SKM-1 treated with dmso at 0.1 percent for 144 hours (cell line): ENCODE measurements around the gene NEK5.
A peak's percentile ranks its signal among the peaks of the same experiment; 100 is the strongest.

Experiments used
- DNase-seq: peaks from one replicate; lab custom pipeline; 2025; ENCODE audit not compliant: unreplicated experiment; lab: John Stamatoyannopoulos, UW

NEK5 gene

DNA sequence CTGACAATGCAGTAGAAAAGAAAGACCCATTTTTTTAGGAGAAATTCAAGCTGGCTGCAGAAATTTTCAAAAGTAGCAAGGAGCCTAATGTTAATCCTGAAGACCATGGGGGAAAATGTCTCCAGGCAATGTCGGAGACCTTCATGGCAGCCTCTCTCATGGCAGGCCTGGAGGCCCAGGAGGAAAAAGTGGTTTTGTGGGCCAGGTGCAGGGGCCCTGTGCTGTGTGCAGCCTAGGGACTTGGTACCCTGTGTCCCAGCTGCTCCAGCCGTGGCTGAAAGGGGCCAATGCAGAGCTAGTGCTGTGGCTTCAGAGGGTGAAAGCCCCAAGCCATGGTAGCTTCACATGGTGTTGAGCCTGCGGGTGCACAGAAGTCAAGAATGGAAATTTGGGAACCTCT is 112.6 kb downstream of the NEK5 start:
- DNase-seq = no peak

DNA sequence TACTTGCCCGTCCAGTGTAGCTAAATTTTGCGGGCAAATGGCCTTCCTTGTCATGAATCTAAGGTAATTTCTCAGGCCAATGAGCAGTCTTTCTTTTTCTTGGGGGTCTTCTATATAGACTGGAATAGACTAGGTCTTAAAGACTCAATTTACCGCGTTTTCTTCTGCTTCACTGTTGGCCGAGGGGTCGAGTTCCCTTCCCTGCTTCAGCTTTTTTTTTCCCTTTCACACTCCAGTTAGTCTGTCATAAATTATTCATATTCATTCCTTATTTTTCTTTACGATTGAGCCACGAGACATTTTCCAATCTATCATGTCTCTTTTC is 116.4 kb downstream of the NEK5 start:
- DNase-seq = no peak

DNA sequence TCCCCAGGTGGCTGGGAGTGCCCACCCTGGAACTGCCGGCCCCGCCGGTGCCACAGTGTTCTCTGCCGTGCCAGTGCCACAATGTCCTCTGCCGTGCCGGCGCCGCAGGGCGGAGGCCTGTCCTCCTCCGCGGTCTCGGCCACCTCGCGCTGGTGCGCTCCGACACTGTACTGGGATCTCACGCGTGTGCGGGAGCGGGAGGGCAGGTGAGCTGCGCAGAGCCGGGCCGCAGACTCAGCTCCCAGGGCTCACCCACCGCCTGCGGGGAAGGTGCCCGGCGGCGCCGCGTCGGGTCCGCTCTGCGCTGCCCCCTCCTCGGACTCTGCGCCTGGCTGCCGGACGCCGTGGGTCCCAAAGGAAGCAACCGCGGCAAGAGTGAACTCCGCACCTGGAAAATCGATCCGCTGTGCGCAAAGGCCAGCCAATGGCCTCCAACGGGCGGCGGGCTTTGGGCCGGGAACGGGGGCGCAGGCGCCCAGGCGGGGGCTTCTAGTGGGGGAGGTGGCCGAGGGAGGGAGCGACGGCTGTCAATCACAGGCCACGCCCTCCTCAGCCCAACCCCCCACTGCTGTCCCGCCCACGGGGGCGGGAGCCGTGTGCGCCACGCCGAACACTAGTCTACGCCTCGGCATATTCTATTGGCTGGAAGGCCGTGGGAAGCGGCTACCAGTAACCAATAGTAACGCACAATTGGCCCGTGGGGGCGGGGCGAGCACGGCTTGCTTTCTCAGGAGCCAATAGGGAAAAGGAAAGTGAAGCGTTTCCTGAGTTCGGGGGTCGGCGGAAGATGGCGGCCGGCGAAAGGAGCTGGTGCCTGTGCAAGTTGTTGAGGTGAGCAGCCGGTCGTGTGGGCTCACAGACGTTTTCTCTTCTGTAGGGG is 117.0 kb downstream of the NEK5 start, which contains the start of gene ALG11:
TSS of gene ALG11 (plus strand) at position 767 of the 880 bp plus-strand sequence. CDS start at position 788, 21 bp downstream.
- peak; percentile 93 for DNase-seq

DNA sequence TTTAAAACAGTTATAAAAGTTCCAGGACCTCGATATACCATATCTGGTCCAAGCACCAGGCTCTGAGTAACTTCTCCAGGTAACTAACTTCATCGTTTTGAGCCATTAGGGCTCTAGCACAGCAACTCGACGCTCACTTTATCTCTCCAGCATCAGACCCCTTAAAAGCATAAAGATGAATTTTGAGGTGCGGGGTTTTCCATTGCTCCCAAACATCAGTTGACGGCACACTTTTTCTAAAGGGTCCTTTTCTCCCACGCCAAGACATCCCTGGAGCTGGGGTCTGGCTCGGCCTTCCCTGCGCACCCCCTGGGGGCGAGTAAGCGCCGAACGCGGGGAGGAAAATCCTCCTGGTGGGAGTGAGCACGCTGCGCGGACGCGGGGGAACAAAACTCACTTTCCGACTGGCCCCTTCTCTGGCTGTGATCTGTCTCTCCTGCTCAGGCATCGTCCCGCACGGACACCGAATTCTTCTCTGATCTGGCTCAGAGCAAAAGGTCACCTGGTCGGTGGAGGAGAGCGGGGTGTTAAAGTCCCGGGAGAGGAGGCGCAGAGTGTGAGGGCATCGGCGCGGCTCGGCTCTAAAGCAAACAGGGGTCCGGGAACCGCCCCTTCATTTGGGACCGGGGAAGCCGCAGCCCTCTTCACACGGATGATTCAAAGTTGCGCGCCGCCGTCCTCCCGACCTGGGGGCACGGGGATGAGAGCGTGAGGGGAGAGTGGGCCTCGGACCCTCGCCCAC is 117.8 kb downstream of the NEK5 start, which contains the start of gene ATP7B:
TSS of gene ATP7B (minus strand) at position 561 of the 742 bp plus-strand sequence. CDS start at position 448, 113 bp downstream.
- DNase-seq = no peak

DNA sequence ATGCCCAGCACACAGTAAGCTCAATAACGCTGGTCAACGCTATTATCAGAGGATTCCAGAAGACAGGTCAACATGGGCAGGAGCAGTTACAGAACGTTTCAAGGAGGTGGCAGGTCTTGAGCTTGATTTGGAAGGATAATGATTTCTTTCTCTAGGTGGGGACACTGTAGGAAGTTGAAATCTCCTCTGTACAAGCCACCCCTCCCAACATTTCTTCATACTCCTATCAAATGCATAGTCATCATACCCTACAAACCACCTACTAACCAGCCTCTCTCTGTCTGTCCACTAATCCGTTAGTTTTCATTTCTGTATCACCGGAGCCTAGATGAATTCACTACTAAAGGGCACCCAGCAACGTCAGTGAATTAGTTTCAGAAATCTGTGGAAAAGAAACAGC is 118.9 kb downstream of the NEK5 start:
- no peak for DNase-seq

DNA sequence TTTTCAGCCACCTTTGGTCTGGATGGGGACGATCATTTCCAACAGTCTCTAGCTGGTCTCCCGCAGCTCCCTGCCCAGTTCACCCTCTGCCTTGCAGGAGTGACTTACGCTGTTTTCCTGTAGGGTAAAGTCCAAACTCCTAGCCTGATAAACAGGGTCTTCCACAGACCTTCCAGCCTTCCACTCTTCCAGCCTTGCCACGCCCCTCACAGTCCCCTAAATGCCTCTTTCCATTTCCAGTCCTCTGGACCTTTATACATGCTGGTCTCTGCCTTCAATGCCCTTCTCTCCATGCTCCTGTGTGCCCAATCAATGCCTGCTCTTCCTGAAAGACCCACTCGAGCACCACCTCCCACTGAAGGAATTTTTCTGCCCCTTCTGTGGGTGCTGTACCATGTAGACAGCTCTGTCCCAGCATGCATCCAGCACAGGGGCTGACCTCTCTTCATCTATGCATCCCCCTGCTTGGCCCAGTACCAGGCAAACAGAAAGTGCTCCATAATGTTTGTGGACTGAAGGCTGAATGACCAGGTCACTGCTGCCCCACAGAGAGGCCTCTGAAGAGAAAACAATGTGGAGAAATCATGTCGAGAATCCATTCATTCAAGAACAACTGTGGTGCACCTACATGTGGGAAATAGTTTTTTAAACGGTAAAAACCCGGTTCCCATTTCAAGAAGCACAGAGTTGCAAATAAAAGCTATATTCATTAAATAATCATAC is 122.2 kb downstream of the NEK5 start:
- no peak for DNase-seq

DNA sequence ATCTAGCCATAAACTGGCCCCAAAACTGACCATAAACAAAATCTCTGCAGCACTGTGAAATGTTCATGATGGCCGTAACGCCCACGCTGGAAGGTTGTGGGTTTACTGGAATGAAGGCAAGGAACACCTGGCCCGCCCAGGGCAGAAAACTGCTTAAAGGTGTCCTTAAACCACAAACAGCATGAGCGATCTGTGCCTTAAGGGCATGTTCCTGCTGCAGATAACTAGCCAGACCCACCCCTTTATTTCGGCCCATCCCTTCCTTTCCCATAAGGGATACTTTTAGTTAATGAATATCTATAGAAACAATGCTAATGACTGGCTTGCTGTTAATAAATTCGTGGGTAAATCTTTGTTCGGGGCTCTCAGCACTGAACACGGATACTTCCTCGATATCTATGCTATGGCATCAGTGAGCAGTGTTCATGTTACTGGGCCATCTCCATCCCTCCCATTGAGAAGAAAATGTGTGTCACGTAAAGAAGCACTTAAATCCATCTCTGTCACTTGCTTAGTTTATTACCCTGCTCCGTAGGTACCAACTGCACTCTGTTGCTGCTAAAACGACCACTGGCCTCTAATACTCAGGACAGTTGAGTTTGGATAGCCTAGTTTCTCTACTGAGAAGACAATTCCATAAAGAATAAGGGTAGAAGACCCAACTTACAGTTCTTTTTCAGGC is 122.9 kb downstream of the NEK5 start:
- no peak for DNase-seq

DNA sequence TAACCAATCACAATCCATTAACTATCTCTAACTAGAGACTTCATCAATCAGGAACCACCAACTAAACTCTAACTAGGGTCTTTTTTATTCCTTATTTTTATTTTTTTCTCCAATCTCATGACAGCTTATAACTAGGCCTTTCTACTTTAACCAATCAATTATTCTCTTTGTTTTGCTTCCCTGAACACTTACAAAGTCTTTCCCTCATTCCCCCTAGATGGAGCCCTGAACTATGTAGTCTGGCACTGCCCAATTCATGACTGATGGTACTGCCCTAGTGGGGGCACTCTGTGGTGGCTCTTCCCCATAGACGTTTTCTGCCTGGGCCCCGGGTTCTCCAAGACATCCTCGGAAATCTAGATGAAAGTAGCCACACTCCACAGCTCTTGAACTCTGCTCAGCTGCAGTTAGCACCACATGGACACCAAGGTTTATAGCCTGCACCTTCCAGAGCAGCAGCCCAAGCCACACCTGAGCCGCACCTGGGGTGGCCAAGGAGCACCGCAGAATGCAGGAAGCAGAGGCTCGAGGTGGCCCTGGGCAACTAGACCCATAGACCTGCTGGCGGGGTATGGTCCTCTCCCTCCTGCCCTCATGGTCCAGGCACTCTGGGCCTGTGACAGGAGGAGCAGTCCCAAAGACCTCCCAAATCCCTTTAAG is 124.2 kb downstream of the NEK5 start:
- no peak for DNase-seq

DNA sequence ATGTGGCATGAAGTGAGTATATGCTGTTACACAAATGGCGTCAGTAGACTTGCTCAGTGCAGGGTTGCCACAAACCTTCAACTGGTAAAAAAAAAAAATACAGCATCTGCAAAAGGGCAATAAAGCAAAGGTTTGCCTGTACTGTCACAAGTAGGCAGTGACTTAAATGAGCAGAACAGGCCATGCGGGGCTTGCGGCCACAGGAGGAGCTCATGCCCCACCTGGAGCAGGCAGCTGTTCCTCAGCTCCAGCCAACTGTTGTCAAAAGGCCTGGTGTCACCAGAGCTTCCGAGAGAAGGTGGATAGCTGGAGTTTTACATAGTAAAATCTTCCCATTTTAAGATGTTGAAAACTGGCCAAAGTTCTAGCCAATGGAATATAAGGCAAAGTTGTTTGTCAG is 125.3 kb downstream of the NEK5 start:
- DNase-seq = no peak

DNA sequence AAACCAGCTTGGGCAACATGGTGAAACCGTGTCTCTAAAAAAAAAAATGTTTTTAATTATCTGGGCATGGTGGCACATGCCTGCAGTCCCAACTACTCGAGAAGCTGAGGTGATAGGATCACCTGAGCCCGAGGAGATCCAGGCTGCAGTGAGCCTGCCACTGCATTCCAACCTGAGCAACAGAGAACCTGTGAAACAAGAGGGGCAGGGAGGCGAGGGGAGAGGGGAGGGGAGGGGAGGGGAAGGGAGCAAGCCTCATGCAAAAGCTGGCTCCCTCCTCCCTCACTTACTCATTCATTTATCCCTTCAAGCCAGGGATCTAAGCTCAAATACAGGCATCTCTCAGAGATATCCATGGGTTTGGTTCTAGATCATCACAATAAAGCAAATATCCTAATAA is 126.5 kb downstream of the NEK5 start:
- DNase-seq = no peak

DNA sequence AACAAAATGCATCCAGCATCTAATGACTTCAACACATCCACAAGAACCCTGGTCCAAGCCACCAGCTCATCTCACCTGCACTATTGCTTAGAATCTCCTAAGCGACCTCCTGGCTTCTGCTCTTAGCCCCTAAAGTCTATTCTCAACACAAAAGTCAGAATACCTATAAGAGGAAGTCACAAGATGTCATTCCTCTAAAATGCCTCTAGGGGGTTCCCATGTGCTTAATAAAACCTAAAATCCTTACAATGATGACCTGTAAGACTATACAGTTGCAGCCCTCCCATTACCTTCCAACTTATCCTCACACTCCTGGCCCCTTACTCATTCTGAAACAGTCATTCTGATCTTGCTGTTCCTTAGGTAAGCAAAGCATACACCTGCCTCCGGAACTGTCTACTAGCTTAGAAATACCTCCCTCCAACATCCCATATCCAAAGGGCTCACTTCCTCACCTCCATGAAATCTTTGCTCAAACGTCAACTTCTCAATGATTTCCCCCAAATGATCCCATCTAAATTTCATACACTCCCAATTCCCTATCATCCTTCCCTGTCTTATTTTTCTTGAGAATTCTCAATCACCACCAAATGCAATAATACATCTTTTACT is 127.6 kb downstream of the NEK5 start:
- DNase-seq = peak; percentile 69

DNA sequence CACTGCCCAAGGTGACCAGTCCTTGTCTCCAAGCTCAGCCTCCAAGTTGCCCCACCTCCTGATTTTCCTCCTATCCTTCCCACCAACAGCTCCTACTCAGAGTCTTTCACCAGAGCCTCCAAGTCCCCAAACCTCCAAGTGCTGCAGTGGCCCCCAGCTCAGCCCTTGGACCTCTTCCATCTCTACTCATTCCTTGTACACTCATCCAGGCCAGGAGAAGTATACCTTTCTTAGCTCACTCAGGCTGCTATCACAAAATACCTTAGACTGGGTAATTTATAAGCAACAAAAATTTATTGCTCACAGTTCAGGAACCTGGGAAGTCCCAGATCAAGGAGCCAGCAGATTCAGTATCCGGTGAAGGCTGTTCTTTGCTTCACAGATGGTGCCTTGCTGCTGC is 129.0 kb downstream of the NEK5 start:
- no peak for DNase-seq

DNA sequence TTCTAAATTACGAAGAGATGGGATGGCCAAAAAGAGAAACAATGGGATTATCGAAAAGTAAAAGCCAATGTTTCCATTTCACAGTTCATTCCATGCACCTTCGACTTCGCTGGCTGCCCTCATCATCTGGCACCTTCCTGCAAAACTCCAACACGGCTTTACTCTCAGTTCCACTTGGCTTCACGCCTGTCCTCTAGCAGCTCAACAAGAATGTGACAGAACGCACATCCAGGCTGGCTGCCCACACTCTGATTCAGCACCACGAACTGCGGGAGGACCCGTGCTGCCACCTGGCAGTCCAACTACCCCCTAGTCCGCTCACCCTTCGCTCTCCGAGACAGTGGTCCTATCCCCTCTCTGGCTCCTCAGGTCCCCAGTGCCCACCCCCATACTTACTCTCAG is 129.4 kb downstream of the NEK5 start:
- no peak for DNase-seq

DNA sequence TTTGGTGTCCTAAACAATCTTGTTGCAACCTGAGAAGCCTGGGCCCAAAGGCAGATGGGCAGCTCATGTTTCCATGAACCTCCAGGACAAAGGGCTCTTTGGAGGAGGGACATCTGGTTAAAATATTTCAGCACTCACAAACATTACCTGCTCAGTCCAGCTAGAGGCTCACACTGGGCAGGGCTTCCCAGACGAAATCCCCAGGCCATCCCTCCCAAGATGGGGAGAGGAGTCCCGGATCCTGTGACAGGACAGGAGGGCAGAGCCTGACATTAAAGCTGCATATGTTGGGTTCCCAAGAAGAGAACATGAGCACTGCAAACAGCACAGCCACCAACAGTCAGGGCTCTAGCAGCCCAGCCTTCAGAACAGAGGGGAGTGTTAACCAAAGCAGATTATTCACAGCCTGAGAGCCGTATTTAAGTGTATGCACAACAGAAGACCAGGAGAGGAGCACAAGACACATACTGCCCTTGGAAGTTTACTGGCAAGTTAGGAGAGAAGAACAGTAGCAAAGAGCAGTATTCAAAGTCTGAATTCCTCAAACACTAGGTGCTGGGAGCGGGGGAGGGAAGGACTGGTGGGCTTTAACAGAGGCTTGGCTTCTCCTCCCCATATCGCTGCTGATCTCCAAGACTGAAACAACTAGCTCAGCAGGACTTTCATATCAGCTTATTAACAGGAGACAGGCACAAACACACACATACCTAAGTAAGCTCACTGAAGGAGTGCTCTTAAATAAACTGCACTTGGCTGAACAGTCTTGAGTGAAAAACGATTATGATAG is 130.0 kb downstream of the NEK5 start:
- DNase-seq = no peak

DNA sequence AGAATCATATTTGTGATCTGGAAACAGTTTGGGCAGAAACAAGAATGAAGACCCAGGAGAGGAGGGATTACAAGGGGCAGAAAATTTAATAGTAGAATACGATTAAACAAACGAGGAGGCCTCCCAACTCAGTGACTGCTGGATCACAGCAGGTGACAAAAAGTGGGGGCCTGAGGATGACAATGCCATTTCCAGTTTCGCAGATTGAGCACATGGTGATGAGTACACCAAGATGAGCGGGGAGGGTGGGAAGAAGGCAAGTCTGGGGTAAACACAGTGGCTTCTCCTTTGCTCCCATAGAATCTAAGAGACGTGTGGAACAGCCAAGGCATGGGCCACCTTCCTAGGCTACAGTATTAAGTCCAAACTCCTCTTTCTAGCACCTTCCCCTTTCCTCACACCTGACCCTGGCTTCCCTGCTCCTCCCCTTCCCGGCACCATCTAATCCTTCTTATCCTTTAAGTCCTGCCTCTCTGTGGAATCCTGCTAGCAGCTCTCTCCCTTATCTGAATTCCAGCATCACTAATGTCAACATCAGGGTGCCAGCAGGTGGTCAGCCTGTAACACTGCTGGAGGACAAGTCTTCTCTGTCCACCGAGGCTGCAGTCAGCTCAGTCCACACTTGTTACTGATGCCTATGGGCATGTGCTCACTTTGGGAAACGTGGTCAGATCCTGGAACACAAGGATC is 131.1 kb downstream of the NEK5 start:
- no peak for DNase-seq

DNA sequence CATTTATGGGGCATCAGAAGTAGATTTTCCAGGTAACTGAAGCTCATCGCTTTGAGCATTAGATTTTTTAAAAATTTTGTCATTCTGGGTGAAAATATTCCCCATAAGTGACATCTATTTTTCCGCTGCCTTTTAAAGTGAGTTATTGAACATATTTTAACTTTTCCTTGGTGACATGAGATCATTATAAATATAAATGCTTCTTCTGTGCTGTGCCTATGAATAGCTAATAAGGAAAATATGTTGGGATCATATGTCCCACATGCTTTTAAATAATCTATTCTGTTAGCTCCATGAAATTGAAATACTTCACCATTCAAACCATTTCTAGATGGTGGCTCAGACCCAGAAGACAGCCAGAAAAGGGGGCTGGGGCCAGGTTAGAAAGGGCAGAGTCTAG is 131.7 kb downstream of the NEK5 start:
- DNase-seq = no peak

DNA sequence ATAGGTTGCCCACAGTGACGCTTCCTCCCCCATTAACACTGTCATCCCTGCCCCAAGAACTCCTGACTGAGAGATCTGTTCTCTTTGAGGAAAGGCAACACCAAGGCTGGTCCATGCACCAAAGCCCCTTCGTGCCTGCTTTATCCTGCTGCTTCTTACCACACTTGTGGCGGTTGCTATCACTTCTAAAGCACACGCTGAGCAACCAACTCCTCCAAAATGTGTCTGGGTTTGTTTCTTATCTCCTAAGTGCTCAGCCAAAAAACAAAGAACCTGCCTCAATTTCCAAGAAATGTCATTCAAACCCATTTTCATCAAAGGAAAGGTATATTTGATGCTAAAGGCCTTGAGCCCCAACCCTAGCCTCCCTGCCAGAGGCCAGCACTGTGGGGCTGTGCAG is 132.2 kb downstream of the NEK5 start:
- DNase-seq = no peak

DNA sequence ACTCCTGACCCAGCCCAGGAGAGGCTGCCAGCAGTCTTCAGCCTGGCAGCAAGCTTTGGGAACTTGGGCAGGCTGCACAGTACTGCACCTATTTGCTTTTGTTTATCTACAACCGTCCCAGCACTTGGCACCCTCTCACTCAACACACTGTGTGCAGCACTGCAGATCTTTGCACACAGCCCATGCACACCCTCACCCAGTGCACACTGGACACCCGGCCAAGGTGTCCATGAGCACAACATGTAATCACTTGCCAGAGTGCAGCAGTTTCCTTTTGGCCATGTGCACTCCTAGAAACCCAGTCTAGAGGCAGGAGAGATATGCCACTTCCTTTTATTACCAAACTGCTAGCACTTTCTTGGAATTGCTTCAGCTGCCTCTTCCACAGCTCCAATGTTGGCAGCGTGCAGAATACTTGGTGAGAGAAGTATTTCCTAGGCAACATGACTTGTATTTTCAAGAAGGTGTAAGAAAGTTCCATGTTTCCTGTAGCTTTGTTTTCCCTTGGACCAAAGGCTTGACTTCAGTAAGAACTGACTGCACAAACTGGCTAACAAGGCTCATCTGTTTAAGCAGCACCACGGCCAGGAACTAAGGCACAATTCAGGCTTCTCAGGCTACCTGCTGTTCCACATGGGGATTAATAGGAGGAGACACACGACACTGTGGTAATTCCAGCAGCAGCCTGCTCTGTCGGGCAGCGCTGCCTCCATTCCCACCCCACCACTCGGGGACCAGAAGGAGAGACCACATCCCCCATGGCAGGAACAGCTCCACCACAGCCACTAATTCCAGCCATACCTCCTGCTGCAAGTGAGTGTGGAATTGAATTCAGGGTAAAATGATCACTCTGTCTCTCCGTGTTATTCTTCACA is 133.0 kb downstream of the NEK5 start:
- DNase-seq = peak; percentile 16
